RWPE1 (cell line): ENCODE results near the gene HS3ST5.

Experiments used
- CTCF ChIA-PET: fragments of 350-600 bp; sonication (Branson Sonifier 250); formaldehyde crosslinking; extraction: SDS; loops from one replicate; lab custom pipeline; 2021; lab: Yijun Ruan, JAX
- POLR2A ChIA-PET: fragments of 400-600 bp; formaldehyde crosslinking; extraction: SDS; loops from one replicate; lab custom pipeline; 2020; ENCODE audit warnings: antibody characterized with exemption; ENCODE audit not compliant: low non-redundant PET; lab: Yijun Ruan, JAX
- DNase-seq: peaks from one replicate; pipeline ENCODE4 v3.0.0; 2012; ENCODE audit warnings: low spot score
- H3K27ac ChIP-seq: fragments of 450-650 bp; 2 replicates; pipeline ENCODE4 v1.5.1; 2017
- CTCF ChIP-seq: fragments of 450-650 bp; conservative IDR thresholded peaks from 2 replicates; pipeline ENCODE4 v1.5.1; 2017; ENCODE audit warnings: low read depth, mild to moderate bottlenecking

The HS3ST5 gene

GRCh38 chr6:114100215-114100994 lies 242.4 kb downstream of the HS3ST5 start:
- TF ChIP-seq CTCF, result no peak
- ChIA-PET POLR2A (no interaction called here), CTCF (no interaction called here)
- H3K27ac ChIP-seq, result no peak overlapping the region
- DNase-seq, result no peak

GRCh38 chr6:114096561-114097172 lies 246.2 kb downstream of the HS3ST5 start:
- ChIA-PET CTCF (interaction anchor here (0.6 kb wide), 2 partner anchors 103 to 635 kb away, joined by 3 to 4 read pairs; no protein-coding TSS in a partner anchor), POLR2A (no interaction called here)
- peak; percentile 20 for DNase-seq
- H3K27ac ChIP-seq, result no peak overlapping the region
- peak; percentile 82 for TF ChIP-seq CTCF

GRCh38 chr6:114092943-114093342 lies 249.9 kb downstream of the HS3ST5 start:
- TF ChIP-seq CTCF, result no peak
- ChIA-PET CTCF (no interaction called here), POLR2A (no interaction called here)
- H3K27ac ChIP-seq, result no peak overlapping the region
- no peak for DNase-seq

- no peak for DNase-seq
- ChIA-PET CTCF (interaction anchor here (0.7 kb wide), 1 partner anchor 1211 kb away, joined by 3 read pairs; no protein-coding TSS in a partner anchor), POLR2A (no interaction called here)
- H3K27ac ChIP-seq, result no peak overlapping the region
- TF ChIP-seq CTCF, result no peak
Observed at GRCh38 chr6:114090626-114091025, 252.2 kb downstream of the HS3ST5 start.

GRCh38 chr6:114087496-114087895 lies 255.3 kb downstream of the HS3ST5 start:
- DNase-seq, result no peak

GRCh38 chr6:114085211-114085610 lies 257.6 kb downstream of the HS3ST5 start:
- no peak for DNase-seq
- H3K27ac ChIP-seq, result no peak overlapping the region
- no peak for TF ChIP-seq CTCF
- ChIA-PET POLR2A (no interaction called here), CTCF (no interaction called here)

More at GRCh38 chr6:114087496-114087895, 255.3 kb downstream of the HS3ST5 start:
- TF ChIP-seq CTCF, result no peak
- H3K27ac ChIP-seq, result no peak overlapping the region
- ChIA-PET CTCF (no interaction called here), POLR2A (no interaction called here)
